OCI-M2 (cell line): Measurements from ENCODE around the gene COL23A1.
"Not testable (repeated sequence)": the region's sequence is repeated elsewhere in the genome, so short reads cannot be mapped to it uniquely, and the experiment has no call there.

Experiments
- DNase-seq: peaks from one replicate; lab custom pipeline; 2025; ENCODE audit not compliant: unreplicated experiment; lab: John Stamatoyannopoulos, UW

Gene COL23A1

DNA sequence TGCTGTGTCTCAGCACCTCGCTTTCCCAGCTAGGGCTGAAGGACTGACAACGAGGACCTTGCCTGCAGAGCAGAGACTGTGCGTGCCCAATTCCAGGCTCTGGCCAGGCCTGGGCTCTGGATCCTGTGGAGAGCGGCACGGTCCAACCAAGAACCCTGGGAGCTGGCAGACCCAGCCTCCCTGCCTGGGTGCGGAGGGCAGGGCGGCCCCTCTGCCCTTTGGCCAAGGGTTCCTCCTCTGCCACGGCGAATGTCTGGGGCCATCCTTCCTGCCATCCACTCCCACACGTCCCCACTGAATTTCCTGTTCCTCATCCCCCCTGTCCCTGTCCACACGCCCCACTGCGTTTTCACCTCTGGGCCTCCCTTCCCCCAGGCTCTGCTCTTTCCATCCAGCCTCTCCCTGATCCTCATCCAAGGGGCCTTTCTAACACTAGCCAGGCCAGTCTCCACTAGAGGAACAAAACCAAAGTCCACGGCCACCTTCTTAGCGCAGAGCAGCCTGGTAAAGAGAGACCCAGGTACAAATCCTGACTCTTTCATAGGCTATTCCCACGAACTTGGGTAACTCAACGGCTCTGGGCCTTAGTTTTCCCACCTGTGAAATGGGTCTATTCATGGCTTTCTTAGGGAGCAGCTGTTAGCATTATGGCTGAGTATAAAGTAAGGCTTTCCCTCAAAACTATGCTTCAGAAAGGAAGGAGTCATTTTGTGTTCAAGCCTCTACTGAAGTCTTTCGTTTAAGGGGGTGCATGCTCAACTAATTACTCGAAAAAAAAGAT lies 262.1 kb downstream of the COL23A1 start:
- DNase-seq = no peak

DNA sequence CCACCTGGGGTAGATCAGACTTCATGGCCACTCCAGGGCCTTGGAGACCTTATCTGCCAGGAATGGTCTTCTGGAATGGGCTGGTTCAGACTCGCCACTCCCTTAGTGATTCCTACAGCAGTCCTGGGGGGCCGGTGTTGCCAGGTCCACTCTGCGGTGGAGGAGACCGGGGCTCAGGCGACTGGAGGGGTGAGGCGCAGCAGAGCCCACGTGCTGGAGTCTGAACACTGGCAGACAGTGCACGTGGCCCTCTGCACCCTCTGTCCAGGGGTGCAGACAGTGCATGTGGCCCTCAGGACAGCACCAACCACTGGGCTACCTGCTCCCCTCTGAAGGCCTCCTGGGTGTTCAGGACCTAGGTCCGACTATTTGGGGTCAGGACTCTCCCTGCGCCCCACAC lies 262.7 kb downstream of the COL23A1 start:
- no peak for DNase-seq

DNA sequence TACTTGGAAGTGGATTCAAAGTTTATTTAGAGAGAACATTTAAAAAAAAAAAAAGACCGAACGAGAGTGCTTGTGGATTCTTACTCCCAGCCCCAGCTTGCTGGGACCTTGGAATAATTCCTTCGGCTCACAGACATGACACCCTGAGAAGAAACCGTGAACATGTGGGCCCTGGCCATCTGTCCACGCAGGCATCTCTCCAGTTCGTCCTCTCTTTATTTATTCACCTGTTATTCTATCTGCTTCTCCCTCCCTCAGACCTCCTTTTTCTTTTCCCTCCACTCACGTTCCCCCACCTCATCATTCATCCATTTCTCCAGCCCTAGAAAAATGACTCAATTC lies 263.8 kb downstream of the COL23A1 start:
- no peak for DNase-seq

DNA sequence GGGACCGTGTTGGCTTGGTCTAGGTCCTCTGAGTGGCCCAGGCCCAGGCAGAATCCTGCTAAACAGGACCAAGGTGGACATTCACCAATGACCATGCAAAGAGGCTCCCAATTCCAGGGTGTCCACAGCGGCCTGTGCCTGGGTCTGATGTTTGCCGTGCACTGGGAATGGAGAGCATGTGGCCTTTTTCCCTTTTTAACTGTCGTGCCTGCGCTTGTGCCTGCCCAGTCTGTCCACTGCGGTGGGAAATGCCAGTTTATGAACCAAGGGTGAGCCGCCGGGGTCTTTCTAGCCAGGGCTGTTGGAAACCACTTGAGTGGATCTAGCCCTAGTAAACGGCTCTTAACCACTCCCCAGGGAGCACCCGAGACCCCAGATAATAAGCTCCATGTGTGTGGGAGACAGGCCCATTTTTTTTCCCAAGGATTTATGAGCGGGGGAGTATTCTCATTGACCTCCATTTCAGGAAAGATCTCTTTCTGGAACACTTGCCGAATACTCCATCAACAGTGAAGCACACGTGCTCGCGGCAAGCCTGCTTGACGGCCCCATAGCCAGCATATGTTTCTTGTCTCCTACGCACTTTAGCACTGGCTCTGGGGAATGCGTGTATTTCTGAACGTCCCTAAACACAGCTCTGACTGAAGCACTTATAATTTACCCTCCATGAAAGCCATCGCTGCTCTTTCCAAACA lies 264.4 kb downstream of the COL23A1 start:
- no peak for DNase-seq

DNA sequence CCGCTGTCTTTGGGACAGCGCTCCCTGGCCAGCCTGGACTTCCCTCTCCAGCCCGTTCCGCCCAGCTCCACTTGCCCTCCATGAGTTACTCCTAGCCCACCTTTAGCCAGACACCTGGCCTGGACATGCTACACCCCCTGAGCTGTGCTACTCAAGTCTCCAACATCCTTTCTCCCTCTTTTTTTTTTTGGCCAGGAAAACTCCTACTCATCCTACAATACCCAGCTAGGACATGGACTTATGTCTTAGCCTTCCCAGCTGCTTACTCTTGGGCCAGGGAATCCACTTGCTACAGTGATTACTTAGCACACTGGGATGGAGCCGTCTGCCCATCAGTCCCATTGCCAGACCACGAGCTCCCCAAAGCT lies 264.9 kb downstream of the COL23A1 start:
- no peak for DNase-seq

DNA sequence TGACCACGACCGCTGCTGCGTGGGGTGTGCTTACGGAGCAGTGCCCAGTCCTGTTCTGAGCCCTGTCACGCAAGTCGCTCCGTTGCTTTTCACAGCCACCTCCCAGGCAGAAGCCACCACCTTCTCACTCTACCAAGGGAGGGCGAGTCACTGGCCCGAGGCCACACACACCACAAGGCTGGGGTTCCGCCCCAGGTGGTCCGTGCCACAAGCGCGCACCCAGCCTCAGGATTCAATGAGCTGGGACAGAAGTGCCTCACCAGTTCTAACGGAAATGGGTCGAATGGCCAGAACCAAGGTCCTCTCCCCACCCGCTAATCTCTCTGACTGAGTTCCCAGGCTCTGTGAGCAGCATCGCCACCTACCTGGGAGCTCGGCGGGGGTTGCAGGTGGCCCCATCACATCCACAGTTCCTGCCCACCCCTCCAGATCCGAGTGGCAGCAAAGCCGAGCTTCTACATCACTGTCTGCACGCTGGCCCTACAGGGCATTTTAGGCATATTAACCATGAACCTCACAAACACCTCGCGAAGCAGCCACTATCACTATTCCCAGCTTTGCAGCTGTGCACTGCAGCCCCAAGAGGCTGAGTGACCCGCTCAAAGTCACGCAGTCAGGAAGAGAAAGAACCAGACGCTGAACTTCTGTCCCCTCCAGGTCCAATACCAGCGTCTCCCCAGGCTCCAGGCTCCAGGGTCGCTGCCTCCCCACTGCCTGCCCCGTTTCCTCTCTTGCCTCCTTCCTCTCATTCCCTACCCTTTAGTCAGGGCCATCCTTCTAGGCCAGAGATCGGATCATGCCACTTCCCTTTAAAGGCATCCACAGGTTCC lies 265.5 kb downstream of the COL23A1 start:
- no peak for DNase-seq

DNA sequence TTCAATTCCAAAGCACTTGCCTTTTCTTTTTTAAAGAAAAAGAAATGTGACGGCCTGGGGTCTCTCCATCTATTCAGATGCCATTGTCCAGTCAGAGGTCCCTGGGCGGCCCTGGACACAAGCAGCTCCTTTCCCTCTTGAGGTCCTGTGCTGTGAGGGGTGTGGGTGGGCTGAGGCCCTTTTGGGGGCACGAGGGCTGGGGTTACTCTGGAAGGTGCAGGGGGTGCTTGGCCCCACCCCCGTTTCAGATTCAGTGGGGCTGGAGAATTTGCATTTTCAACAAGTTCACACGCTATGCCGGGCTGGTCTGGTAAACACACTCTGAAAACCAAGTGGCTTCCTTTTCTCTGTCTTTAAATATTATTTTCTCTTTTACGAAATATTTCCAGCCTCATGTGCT lies 266.2 kb downstream of the COL23A1 start:
- no peak for DNase-seq

DNA sequence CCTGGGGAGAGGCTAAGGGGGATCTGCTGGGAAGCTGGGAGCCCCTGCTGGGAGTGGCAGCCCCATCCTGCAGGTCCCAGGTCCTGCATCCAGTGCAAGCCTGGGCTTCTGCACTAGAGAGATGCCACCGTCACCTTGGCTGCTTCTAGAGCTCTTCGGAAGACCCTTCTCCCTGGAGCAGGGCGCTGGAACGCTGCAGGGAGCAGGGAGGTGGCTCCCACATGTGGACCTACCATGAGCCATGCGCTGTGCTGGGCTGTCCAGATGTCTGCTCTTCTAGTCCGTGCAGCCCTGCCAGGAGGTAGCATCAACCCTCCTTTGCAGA lies 266.7 kb downstream of the COL23A1 start:
- DNase-seq = no peak

DNA sequence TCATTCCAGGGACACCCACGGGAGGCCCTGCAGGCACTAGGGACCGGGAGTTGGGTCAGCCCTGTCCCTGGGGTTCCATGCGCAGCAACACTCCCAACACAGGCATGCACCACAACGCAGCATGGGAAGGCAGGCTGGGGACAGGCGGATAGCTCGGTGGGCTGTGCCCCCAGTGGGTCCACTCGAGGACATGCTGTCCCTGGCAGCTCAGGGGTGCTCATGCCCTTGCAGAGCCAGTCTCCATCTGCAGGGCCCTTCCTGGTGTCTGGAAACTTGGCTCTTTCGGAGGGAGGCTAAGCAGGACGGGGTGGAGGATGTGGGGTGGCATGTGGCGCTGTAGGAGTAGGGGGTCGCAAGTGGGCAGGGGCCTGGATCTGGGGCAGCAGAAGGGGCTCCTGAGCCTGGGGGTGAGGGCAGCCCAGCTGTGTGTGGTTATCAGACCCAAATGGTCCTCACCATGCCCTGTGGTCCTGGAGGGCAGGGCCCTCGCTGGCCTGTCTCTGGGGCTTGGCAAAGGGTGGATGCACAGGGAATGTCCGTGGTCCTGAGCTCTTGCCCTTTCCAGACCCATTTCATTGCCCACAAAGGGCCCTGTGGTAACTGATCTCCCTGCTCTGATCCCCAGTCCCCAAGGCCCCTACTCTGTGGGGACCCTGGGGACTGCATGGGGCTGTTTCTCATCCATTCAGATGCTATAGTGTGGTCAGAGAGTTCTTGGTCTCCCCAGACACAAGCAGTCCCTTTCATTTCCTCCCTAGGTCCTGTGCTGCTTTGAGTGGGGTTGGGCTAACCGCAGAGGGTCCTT lies 267.3 kb downstream of the COL23A1 start:
- no peak for DNase-seq

DNA sequence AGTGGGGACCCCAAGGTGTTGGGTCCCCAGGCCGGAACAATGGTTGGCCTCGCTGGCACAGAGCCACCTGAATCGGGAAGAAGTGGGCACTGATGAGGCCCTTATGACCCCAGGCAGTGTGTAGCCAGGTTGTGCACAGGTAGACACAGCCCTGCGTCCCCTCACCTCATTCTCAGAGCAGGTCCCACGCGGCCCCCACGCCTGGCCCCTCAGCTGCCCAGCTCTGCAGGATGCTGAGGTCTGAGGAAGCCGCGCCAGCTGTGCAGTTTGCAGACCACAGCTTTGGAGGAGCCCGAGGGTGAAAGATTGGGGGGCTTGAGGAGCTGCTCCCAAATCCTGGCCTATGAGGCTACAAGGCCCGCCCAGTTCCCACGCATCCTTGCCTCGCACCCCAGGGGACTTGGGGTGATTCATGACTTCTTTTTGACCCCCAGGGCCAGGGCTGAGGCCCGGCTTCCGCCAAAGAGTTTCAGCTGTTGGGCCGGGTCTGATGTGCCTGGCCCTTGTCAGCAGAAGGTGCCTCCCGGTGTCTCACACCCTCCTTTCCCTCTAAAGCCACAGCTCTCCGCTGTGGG lies 269.8 kb downstream of the COL23A1 start:
- no peak for DNase-seq

DNA sequence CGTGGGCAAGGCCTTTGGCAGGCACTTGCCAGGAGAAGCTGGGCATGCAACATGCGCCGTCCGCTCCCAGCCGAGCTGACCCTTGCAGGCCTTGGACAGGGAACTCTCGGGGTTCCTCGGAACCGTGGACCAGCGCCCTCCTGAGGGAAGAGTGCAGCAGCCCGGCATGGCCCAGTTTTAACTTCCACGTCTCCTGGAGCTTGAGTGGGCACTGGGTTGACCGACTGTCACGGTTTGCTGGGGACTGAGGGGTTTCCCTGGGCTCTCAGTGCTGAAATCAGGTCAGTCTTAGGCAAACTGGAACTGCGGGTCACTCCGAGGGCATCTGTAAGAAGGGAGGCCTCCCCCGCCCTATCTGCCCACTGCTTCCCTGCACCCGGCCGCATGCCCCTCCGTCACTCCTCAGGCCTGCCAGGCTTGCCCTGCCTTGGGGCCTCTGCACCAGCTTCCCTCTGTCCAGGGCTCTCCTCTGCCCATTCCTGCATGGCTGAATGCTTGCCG lies 270.6 kb downstream of the COL23A1 start:
- no peak for DNase-seq

DNA sequence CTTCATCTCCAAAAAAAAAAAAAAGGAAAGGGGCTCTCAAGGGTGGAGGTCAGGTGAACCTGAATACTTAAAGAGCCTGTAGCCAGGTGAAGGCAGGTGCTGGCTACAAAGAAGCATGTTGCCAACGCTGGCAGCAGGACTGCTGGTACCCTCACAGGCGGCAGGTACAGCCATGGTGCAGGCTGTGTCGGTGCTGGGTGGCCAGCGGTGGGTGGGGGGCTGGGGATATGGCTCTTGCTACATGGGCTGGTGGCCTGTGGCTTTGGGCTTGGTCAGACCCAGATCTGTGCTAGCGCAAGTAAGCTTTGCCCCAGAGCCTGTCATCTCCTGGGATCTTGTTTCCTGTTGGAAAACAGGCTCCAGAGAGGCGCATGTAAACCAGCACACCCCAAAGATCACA lies 271.3 kb downstream of the COL23A1 start:
- no peak for DNase-seq

DNA sequence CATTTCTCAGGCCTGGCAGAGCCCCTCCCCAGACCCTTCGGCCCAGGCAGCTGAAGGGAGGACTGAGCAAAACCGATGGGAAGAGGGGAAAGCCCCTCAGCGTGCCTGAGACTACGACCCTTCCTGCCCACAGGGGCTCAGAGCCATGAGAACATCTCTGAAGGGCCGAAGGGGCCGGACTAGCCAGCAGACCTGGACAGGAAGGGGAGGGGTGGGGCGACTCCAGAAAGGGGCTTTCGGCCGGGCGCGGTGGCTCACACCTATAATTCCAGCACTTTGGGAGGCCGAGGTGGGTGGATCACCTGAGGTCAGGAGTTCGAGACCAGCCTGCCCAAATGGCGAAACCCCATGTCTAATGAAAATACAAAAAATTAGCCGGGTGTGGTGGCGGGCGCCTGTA lies 271.8 kb downstream of the COL23A1 start:
- DNase-seq = no peak

DNA sequence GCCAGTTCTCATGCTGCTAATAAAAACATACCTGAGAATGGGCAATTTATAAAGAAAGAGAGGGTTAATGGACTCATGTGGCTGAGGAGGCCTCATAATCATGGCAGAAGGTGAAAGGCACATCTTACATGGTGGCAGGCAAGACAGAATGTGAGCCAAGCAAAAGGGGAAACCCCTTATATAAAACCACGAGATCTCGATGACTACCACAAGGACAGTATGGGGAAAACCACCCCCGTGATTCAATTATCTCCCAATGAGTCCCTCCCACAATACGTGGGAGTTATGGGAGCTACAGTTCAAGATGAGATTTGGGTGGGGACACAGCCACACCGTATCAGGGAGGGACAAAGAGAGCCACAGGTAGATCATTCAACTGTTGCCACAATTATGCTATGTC lies 272.5 kb downstream of the COL23A1 start:
- DNase-seq = not testable (repeated sequence)

DNA sequence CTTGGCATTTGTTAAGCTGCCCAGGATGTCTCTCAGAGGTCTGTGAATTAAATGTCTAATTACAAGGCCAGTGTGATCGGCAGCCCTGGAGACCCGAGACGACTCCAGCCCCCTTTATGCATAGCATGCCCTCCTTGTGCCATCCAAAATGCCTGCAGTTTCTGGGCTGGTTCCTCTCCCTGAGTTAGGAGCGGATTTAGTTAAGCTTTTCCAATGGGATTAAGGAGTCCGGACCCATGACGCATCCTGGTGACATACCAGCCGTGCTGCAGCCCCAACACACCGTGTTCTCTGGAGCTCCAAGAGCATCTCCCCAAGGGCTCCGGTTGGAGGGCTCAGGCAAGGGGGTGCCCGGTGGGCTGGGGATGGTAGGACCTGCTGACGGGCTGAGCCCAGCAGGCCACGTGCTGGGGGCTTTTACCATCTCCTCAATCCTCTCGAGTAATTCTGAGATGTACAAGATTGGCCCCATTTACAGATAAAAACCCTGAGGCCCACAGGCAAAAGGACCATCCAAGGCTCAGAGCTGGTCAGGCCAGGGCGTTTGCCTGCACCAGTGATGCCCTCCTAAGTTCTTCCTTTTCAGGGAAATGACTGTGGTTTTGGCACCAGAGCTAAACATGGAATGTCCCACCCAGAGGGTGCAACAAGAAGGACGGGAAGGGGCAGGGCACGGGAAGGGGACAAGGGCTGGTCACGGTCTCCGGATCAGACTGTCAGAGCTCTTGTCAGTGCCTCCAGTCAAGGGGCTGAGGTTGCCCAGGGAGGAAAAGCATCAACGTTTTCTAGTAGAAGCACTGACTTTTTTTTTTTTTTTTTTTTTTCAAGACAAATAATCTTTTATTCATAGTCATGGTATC lies 275.0 kb downstream of the COL23A1 start:
- no peak for DNase-seq

DNA sequence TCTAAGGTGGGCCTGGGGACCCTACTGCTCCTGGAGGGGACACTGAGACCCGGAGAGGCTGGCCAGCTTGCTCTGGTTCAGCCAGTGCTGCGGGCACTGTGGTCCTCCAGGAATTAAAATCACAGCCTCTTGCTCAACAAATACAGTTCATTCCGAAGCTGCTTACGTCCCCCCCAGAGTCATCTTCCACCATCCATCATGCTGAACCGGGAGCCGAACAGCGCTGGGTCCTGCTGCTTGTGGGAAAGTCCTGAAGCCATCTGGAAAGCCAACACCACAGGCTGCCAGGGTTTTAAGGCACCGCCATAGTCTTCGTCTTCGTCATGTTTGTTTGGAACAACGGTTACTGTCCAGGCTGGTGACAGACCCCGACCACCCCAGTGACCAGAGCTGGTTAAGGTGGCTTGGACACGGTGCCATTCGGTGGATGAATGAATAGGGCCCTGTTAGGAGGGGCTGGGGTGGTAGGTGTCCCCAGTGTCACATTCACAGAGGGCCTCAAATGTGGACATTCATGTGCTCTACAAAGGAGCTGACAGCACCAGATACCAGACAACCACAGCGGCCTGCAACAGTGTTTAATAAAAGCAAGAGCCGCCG lies 276.0 kb downstream of the COL23A1 start:
- DNase-seq = no peak

DNA sequence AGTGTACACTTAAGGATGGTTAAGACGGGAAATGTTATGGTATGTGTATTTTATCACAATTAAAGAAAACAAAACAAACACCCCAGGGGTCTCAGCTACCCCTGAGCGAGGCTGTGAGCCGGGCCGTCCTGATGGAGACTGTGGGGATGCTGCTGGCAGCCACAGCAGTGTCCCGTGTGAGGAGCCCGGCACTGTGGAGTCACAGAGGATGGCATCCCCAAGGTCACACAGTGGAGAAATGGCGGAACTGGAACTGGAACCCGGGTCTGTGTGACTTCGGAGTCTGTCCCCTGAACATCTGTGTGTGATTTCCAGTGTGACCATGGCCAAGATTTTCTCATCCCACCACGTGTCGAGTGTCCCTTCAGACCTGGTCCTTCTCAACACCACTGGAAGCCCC lies 276.9 kb downstream of the COL23A1 start:
- no peak for DNase-seq

DNA sequence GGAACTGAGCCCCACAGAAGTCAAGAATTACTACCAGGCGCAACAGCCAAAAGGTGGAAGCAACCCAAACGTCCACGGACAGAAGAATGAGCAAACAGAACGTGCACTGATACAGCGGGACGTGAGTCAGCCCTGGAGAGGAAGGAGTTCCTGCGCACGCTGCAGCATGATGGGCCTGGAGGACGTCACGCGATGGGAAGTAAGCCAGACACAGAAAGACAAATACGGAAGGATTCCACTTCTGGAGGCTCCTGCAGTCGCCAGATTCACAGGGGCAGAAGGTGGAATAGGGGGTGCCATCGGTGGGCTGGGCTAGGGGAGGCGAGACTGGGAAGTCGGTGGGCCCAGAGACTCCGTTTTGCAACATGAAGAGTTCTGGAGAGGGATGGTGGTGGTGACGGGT lies 277.3 kb downstream of the COL23A1 start:
- DNase-seq = no peak

DNA sequence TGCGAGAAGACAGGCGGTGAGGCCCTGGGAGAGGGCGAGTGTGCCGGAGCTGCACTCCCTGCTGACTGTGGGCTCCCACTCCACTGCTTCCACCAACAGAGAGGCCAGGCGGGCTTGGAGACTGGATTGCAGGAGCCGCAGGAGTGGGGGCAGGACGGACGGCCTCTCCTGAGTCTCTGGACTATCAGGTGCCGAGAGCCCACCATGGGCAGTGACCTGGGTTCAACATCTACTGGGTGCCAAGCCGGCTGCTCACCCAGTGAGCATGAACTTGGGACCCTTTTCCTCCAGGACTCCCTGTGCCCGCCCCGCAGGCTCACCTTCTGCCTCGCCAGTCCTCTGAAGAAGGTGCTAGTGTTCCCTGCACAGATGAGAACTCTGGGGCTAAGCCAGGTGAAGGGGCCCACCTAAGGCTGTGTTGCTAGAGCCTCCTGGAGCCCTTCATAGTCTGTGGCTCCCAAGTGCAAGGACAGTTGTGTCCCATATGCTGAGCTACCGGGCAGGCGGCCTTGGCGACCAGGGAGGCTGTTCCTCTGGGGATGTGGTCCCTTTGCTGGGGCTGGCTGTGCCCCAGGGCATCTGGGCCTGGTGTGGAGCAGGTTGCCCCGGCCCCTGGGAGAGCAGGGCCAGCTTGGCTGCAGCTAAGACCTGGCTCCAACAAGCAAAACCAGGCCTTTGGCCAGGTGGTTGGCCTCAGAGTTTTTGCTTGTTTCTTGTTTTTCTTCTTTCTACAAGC lies 279.9 kb downstream of the COL23A1 start:
- DNase-seq = no peak
